ENCODE measurements around the gene NAA50.

NAA50 gene

DNA sequence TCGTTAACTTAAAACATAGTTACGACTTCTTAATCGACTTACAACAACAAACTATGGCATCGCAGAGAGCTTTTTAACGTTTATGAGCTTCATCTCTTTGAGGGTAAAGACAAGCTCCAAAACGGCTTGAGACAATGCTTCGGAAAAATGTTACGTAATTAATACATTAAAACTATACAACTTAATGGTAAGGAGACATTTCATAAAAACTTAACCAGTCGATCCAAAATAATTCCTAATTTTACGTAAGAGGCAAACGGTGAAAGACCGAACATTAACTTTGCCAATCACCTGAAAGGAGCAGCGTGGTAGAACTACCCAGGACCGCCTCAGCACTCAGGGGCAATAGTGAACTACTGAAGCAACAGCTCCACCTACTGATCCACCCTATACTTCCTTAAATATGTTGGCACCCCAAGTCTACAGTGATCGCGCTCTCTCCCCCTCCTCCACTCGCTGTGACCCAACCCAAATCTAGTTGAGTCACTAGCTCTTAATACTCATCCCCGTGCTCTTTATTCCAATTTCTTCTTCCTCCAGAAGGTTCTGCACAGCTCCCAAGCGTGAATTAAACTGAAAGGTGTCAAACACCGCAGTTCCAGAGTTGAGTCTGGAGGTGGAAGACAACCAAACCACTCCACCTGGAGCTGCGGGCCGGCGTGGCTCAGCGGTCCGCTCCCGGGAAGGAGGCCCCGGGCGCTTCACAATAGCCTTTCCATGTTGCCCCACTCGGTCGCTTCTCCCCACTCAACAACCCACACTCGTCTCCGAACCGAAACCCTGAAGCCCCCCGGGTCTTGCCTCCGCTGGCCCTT is 901 bp downstream of the NAA50 start:
- in situ Hi-C loops (cut with HindIII; ENCODE audit: low pct_ligation_motif_present, low pct_unique_long_range_greater_than_20kb, low sequenced_read_pairs) = no loop called here
- DNase-seq = peak; percentile 85

DNA sequence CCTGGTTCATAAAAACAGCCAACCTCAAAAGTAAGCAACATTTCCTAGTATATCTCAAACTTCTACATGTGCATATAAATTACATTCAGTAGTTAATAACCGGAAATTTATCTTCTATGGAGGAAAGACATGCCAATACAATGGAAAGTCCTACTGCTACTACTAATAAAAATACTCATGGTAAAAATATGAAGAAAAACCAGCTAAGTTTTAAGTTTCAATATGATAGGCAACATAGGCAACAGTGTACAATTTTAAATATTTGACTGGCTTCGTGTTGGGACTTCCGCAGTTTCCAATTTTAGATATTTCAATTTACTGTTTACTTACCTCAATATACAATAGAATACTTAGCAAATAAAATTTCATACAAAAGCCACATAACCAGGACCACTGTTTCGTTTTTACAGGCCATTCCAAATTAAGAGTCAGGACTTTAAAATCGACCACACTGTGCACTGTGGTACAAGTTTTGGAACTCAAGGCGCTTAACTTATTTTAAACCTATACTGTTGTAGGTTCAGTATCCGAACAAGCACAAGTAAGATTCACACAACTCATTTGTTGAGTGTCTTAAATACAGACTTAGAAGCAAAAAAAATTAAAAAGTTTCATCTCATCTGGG is 2.9 kb downstream of the NAA50 start:
- in situ Hi-C loops (cut with HindIII; ENCODE audit: low pct_ligation_motif_present, low pct_unique_long_range_greater_than_20kb, low sequenced_read_pairs) = no loop called here
- no peak for DNase-seq

DNA sequence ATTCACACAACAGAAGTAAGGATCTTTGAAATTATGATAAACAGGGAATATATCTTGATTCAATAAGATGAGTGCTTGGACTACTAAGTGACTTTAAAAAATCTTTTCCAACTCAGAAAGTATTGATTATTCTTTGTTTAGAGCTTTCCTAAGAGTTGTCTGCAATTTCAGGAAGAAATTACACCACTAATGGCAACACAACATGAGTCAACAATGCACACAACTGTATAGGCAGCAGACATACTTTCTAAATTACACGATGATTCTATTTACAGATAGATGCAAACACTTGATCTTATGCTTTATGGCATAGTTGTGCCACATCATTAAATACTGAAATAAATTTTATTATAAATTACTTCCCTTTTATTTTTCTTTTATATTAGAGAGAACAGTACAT is 4.4 kb downstream of the NAA50 start:
- no peak for DNase-seq
- in situ Hi-C loops (cut with HindIII; ENCODE audit: low pct_ligation_motif_present, low pct_unique_long_range_greater_than_20kb, low sequenced_read_pairs) = no loop called here

DNA sequence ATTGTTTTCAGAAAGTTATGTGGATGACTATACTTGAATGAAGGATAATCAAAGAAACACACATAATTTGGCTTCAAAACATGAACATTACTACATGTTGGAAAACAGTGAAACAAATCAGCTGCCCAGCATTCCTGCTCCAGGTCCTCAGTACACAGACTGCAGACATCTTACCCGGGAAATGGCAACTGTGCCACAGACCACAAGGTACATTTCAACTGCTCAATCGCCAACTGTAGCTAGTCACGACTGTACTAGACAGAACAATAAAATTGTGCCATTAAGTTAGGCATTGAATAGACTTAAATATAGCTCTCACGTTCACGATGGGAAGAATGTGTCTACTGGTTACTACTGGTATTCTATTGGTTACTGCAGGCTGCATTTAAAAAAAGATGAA is 5.0 kb downstream of the NAA50 start:
- no peak for DNase-seq
- in situ Hi-C loops (cut with HindIII; ENCODE audit: low pct_ligation_motif_present, low pct_unique_long_range_greater_than_20kb, low sequenced_read_pairs) = no loop called here

DNA sequence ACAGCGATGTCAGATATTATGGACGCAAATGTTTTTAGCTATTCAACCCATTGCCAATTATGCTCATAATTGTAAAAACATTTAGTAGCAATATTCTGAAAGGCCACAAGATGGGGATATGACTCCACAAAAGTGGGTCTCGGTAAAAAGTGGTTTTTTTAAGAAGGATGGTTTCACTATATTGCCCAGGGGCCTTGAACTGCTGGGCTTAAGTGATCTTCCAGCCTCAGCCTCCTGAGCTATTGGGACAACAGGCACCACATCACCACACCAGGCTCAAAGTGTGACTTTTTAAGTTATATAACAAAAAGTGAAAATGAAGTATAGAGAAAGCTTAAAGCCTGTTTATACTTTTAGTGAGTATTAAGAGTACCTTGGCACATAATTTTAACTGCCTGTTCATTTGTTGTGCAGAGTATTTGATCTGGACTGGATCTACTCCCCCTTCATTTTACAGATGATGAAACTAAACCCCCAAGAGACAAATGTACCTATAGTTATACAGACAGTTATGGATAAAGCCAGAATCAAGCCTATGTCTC is 9.4 kb downstream of the NAA50 start:
- peak; percentile 66 for DNase-seq
- in situ Hi-C loops (cut with HindIII; ENCODE audit: low pct_ligation_motif_present, low pct_unique_long_range_greater_than_20kb, low sequenced_read_pairs) = no loop called here

DNA sequence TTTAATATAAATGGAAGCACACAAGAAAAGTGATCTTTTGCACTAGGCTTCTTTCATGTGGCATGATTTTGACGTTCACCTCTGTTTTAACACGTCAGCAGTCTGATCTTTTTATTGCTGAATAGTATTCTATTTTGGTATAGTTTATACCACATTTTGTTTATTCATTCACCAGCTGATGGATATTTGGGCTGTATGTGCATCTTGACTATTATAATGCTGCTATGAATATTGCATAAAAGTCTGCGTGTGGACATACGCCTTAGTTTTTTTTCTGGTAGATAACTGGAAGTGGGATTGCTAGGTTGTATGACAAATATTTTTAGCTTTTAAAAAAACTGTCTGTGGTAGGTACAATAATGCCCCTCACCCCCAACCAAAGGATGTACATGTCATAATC is 14.4 kb downstream of the NAA50 start:
- in situ Hi-C loops (cut with HindIII; ENCODE audit: low pct_ligation_motif_present, low pct_unique_long_range_greater_than_20kb, low sequenced_read_pairs) = no loop called here
- no peak for DNase-seq

DNA sequence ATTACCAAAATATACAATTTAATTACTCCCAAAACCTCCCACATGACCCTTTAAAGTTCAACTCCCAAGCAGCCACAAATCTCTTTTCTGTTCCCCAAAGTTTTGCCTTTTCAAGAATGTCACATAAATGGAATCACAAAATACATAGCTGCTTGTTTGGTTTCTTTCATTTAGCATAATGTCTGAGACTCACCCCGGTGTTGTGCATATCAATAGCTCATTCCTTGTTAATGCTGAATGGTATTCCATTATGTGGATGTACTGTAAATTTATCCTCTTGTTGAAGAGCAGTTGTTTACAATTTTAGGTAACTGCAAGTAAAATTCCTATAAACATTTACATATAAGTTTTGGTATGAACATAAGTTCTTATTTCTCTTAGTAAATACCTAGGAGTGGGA is 15.5 kb downstream of the NAA50 start:
- in situ Hi-C loops (cut with HindIII; ENCODE audit: low pct_ligation_motif_present, low pct_unique_long_range_greater_than_20kb, low sequenced_read_pairs) = no loop called here

DNA sequence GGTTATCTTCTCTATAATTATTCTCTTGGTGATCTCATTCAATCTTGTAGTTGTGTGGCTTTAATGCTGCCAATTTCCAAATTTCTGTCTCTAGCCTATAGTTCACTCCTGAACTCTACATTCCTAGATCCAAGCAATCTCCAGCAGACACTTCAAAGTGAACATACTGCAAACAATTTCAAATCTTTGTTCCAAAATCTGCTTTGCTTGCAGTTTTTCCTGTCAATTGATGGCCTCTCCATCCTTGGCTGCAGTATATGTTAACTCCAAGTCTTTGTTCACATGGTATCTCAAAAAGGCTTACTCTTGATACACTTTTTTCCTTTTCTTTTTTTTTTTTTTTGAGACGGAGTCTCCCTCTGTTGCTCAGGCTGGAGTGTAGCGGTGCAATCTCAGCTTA is 17.4 kb downstream of the NAA50 start:
- no peak for DNase-seq
- in situ Hi-C loops (cut with HindIII; ENCODE audit: low pct_ligation_motif_present, low pct_unique_long_range_greater_than_20kb, low sequenced_read_pairs) = no loop called here

More for the DNA sequence above, 15.5 kb downstream of the NAA50 start:
- DNase-seq = no peak

DNA sequence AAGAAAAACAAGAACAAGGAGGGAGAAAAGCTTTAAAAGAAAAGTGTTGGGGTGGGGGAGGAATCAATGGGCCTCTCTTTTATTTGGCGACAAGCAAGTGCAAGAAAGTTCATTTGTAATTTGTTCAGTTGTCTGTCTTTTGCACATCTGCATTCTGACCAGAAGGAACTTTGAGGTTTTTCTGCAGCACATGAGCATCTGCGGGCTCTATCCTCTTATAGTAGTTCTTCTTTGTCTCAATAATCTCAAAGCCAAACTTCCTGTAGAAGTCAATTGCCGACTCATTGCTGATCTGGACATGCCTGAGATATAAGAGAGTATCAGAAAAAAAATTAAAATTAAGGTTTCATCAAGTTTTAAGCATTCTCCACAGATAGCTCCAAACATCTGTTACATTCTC is 24.4 kb downstream of the NAA50 start:
- no peak for DNase-seq
- in situ Hi-C loops (cut with HindIII; ENCODE audit: low pct_ligation_motif_present, low pct_unique_long_range_greater_than_20kb, low sequenced_read_pairs) = no loop called here

DNA sequence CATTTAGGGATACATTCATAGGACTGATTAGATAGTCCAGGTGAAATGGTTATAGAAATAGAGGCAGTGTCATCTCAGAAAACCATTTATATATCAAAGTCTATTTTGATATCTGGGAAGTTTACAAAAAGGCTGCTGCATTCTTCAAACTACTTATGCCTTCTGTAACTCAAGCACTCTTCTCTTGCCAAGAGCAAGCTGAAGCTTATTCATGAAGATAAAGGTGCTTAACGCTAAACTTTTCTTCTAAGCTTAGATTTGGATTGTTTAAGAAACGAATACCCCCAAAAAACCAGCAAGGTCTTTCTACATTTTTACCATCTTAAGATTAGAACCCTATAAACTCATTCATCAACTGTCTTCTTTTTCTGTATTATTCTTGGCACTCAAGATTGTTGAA is 26.3 kb downstream of the NAA50 start:
- in situ Hi-C loops (cut with HindIII; ENCODE audit: low pct_ligation_motif_present, low pct_unique_long_range_greater_than_20kb, low sequenced_read_pairs) = no loop called here
- no peak for DNase-seq

DNA sequence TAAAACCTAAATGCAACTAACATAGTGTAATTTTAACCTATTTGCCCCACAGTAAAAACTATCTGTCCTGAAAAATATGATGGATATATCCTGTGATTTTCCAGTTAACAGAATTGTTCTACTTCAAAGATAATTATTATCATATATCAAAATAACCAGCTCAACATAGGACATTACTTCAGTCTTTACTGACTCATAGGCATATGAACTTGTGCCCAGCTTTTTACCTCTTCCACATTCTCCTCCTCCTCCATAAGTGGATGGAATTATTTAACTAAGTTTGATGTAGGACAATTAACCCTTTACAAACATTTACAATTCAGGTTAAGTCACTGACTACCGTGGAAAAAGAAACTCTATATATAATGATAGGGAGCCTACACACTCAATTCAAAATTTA is 26.8 kb downstream of the NAA50 start:
- in situ Hi-C loops (cut with HindIII; ENCODE audit: low pct_ligation_motif_present, low pct_unique_long_range_greater_than_20kb, low sequenced_read_pairs) = no loop called here
- no peak for DNase-seq

DNA sequence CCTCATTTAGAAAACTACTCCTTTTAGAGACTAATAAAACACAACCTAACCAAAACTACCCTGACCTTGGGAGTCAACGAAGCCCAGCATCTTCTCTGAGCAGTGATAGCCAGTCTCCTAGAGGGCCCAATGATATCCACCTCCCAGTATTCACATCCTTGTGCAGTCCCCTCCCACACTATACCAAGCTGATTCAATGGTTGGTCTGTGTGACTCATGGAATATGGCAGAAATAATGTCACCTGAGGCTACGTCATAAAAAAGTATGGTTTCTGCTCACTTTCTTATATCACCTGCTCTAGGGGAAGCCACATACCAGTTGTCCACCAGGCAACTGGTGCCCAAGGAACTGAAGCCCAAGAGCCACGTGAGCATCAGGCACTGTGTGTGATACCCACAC is 28.2 kb downstream of the NAA50 start:
- no peak for DNase-seq
- in situ Hi-C loops (cut with HindIII; ENCODE audit: low pct_ligation_motif_present, low pct_unique_long_range_greater_than_20kb, low sequenced_read_pairs) = no loop called here

DNA sequence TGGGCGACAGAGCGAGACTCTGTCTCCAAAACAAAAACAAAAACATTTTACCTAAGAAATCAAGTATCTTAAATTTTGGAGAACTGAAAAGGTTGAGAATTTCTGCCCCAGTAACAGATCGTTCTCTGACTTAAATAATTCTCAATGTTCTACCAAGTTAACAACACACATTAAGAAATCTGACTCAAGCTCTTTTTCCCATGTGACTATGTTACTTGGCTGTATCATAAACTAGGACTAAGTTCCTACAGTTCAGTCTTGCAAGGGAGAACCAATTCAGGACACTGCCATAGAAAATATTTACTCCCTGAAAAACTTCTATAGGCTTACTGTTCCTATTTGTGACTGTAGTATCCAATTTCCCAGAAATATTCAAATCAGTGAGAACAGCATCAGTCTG is 28.7 kb downstream of the NAA50 start:
- in situ Hi-C loops (cut with HindIII; ENCODE audit: low pct_ligation_motif_present, low pct_unique_long_range_greater_than_20kb, low sequenced_read_pairs) = no loop called here

DNA sequence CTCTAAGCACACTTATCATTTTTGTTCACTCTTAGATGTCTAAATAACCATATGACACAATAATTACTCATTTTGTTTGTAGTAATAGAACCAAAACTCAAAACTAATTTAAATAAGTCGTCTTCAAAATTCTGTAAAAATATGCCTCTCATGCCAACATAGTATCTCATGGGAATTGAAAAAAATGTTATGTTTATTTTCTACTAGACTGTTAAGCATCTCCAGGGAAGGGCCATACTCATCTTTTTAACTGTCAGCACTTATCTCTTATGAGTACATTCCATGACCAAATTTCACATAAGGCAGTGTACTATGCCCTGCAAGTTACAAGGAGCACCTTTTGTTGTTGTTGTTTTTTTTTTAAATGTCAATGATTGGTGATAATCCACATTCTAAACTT is 31.3 kb downstream of the NAA50 start:
- no peak for DNase-seq
- in situ Hi-C loops (cut with HindIII; ENCODE audit: low pct_ligation_motif_present, low pct_unique_long_range_greater_than_20kb, low sequenced_read_pairs) = no loop called here

More for the DNA sequence above, 28.7 kb downstream of the NAA50 start:
- DNase-seq = no peak

DNA sequence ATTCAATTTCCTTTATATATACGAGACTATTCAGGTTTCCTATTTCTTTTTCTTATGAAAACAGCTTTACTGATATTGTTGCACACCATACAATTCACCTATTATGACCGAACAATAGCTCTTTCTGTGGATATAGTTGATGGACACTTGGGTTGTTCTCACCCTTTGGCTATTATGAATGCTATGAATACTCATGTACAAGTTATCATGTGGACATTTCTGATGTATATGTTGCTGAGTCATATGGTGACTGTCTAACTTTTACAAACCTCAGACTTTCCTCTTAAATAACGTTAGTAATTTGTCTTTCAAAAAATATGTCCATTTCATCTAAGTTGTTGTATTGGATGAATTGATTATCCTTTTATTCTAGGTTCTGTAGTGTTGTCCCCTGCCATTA is 33.9 kb downstream of the NAA50 start:
- DNase-seq = no peak
- in situ Hi-C loops (cut with HindIII; ENCODE audit: low pct_ligation_motif_present, low pct_unique_long_range_greater_than_20kb, low sequenced_read_pairs) = no loop called here

DNA sequence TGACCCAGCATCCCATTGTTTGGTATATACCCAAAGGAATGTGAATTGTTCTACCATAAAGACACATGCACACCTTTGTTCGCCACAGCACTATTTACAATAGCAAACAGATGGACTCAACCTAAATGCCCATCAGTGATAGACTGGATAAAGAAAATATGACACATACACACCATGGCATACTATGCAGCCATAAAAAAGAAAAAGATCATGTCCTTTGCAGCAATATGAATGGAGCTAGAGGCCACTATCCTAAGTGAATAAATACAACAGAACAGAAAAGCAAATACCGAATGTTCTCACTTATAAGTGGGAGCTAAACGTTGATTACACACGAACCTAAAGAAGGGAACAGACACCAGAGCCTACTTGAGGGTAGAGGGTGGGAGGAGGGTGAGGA is 38.2 kb downstream of the NAA50 start:
- in situ Hi-C loops (cut with HindIII; ENCODE audit: low pct_ligation_motif_present, low pct_unique_long_range_greater_than_20kb, low sequenced_read_pairs) = no loop called here
- no peak for DNase-seq

DNA sequence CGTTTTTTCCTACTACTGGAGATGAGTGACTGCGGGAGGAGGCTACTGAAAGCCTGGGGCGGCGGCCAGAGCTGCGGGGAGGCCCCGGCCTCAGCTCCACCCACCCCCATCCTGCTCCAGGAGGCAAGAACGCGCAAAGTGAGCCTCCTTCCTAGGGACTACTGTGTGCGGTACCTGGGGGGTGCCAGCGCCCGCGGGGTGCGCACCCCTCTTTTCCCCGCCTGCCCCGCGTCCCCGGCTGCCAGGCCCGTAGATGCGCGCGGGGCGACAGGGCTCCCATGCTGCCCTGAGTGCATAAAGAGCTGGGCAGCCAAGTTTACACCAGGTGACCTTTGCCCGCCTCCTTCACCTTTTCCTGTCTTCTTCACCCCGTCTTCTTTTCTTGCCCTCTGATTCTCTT is 47.1 kb downstream of the NAA50 start:
- in situ Hi-C loops (cut with HindIII; ENCODE audit: low pct_ligation_motif_present, low pct_unique_long_range_greater_than_20kb, low sequenced_read_pairs) = no loop called here

DNA sequence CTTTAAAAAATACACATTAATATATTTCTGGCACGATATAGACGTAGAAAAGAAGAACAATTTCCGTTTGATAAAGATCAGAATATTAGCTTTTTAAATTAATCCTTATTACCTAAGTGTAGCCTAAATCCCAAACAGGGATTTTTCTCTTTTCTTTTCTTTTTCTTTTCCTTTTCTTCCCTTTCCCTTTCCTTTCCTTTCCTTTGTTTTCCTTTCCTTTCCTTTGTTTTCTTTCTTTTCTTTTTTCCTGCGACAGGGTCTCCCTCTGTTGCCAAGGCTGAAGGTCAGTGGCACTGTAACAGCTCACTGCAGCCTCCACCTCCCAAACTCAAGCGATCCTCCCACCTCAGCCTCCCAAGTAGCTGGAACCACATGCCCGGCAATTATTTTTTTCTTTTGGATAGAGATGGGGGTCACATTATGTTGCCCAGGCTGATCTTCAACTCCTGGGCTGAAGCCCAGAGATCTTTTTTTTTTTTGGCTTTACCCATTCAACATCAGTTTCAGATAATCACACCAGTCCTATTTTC is 47.8 kb downstream of the NAA50 start:
- in situ Hi-C loops (cut with HindIII; ENCODE audit: low pct_ligation_motif_present, low pct_unique_long_range_greater_than_20kb, low sequenced_read_pairs) = no loop called here
- DNase-seq = no peak

More for the DNA sequence above, 47.1 kb downstream of the NAA50 start:
- DNase-seq = peak; percentile 39

DNA sequence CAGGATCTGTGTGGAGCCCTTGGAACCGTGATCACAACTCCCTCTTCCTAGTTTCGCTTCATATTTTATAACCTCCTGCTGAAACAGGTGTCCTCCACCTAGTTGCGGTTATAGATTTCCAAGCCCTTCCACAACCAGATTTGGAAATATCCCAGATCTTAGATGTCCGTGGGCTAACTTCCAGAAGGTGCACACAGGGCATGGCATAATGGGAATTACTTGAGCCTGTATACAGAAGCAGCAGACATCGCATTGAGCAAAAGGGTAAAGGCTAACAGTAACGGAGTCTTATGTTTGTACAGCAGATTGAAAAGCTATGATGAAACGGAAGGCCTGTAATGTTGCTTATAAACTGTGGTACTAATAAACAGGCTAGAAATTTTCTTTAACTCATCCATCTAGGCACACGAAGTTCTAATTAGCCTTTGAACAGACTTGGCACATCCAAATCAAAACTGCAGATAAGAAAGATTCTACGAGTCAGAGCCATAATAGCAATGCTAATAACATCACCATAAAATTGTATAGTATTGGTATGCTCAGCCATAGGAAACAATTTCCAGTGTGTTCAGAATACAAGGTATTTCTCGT is 48.5 kb downstream of the NAA50 start:
- DNase-seq = peak; percentile 8
- in situ Hi-C loops (cut with HindIII; ENCODE audit: low pct_ligation_motif_present, low pct_unique_long_range_greater_than_20kb, low sequenced_read_pairs) = no loop called here
